Measurements from ENCODE around the gene TMCO5A. TPM values are rescaled to one million over a fixed set of nuclear protein-coding genes. Genes with fewer than 3 reads are reported as not detected.

TMCO5A gene
- total and polyA plus RNA-seq, 2 of the 8 experiments (the other 6 are each of a cell fraction or from before 2014, with no cell fraction given) = not detected

GRCh38 chr15:37893309-37893708 is 41.1 kb upstream of the TMCO5A start:
- POLR2A ChIA-PET (ENCODE audit: partially characterized antibody) = no interaction called here
- H2AK5ac ChIP-seq (ENCODE audit: low read depth, low read length) = no peak overlapping the region

More at GRCh38 chr15:37893309-37893708, 41.1 kb upstream of the TMCO5A start:
- no peak overlapping the region for H2AFZ ChIP-seq (ENCODE audit: low read length)
- H3K27me3 ChIP-seq (replicated peaks in 1 of 4; ENCODE audit: control insufficient read depth in 3 of 4, extremely low read depth in 1 of 4, insufficient read depth in 3 of 4, low read length in 3 of 4) = no peaks in the 10 kb centered on the region
- H4K91ac ChIP-seq (replicated peaks; ENCODE audit: insufficient read length, low read length) = no peak overlapping the region
- no peak overlapping the region for H4K8ac ChIP-seq (ENCODE audit: extremely low read depth, insufficient read depth, low read length)
- H3K18ac ChIP-seq (ENCODE audit: extremely low read depth, low read length) = no peak overlapping the region
- no peak overlapping the region for H3K4ac ChIP-seq (replicated peaks; ENCODE audit: insufficient read length, low read depth, low read length)
- no peaks in the 10 kb centered on the region for H3K79me2 ChIP-seq (ENCODE audit: control insufficient read depth in 1 of 2, insufficient read depth in 2 of 2, low read length in 2 of 2)
- H2BK5ac ChIP-seq (ENCODE audit: low read depth, low read length) = no peak overlapping the region
- H3K56ac ChIP-seq (replicated peaks; ENCODE audit: insufficient read length, low read depth, low read length) = no peak overlapping the region
- H2BK120ac ChIP-seq (replicated peaks; ENCODE audit: low read depth, low read length) = no peak overlapping the region
- TF ChIP-seq RXRA (IDR thresholded peaks at IDR 0.05; ENCODE audit: insufficient read depth, low read depth, low read length) (no peak), GTF2F1 (IDR thresholded peaks at IDR 0.05; ENCODE audit: borderline replicate concordance, low read depth, low read length) (no peak), EP300 (IDR thresholded peaks at IDR 0.05; ENCODE audit: borderline replicate concordance in 1 of 2, low read depth in 2 of 2, low read length in 2 of 2) (no peak), CEBPB (IDR thresholded peaks at IDR 0.05; ENCODE audit: low read depth, low read length) (no peak), PHF8 (conservative IDR thresholded peaks at IDR 0.05; ENCODE audit: low read depth, low read length) (no peak), EGR1 (IDR thresholded peaks at IDR 0.05; ENCODE audit: borderline replicate concordance, low read depth, low read length) (no peak), JUN (IDR thresholded peaks at IDR 0.05; ENCODE audit: low read depth, low read length) (no peak), BCL11A (IDR thresholded peaks at IDR 0.05; ENCODE audit: low read depth in 2 of 2, low read length in 2 of 2) (no peak), SIN3A (conservative IDR thresholded peaks at IDR 0.05 in 1 of 2, IDR thresholded peaks at IDR 0.05 in 1 of 2; ENCODE audit: low read depth in 1 of 2, low read length in 2 of 2) (no peak), CTBP2 (IDR thresholded peaks at IDR 0.05; ENCODE audit: borderline replicate concordance, insufficient read depth, insufficient read length, low read length) (no peak), RAD21 (IDR thresholded peaks at IDR 0.05 in 1 of 2, conservative IDR thresholded peaks at IDR 0.05 in 1 of 2; ENCODE audit: low read depth in 2 of 2, low read length in 2 of 2) (no peak)
- H3K23me2 ChIP-seq (ENCODE audit: low read depth, low read length) = no peaks in the 10 kb centered on the region
- no peak overlapping the region for H3K27ac ChIP-seq (ENCODE audit: low read depth, low read length)
- DNase-seq (ENCODE audit: low read depth in 1 of 2, low spot score in 2 of 2) (no peak), FAIRE-seq (no peak)
- no peaks in the 10 kb centered on the region for H3K79me1 ChIP-seq (ENCODE audit: low read depth, low read length)
- no peaks in the 10 kb centered on the region for H3K4me1 ChIP-seq (replicated peaks in 1 of 4; ENCODE audit: control insufficient read depth in 3 of 4, insufficient read depth in 4 of 4, low read length in 3 of 4)
- H3K9ac ChIP-seq (replicated peaks in 1 of 4; ENCODE audit: extremely low read depth in 1 of 4, low read depth in 3 of 4, low read length in 3 of 4) = no peak overlapping the region
- no peaks in the 10 kb centered on the region for H3K36me3 ChIP-seq (ENCODE audit: control insufficient read depth in 2 of 4, insufficient read depth in 4 of 4, low read length in 3 of 4)
- H3K4me2 ChIP-seq (ENCODE audit: insufficient read depth in 1 of 2, low read depth in 2 of 2, low read length in 2 of 2) = no peak overlapping the region
- no peak overlapping the region for H2BK12ac ChIP-seq (ENCODE audit: low read depth, low read length)
- H4K20me1 ChIP-seq (replicated peaks in 1 of 2; ENCODE audit: control insufficient read depth in 1 of 2, insufficient read depth in 2 of 2, low read length in 2 of 2) = no peaks in the 10 kb centered on the region
- CTCF ChIA-PET (ENCODE audit: partially characterized antibody) = interaction anchor here (2.1 to 4.0 kb wide), 3 partner anchors 9 to 14 kb away, joined by 8 to 44 read pairs (median 17); no protein-coding TSS in a partner anchor
- no peak overlapping the region for H3K14ac ChIP-seq (ENCODE audit: insufficient read length)
- no peak overlapping the region for H2BK20ac ChIP-seq (ENCODE audit: low read length)
- H3K9me3 ChIP-seq (ENCODE audit: insufficient read depth in 2 of 2, low read depth in 1 of 2, low read length in 1 of 2) = no peaks in the 10 kb centered on the region
- no peak overlapping the region for H2BK15ac ChIP-seq (ENCODE audit: low read length)
- H3K23ac ChIP-seq (ENCODE audit: insufficient read length) = no peak overlapping the region
- H3K4me3 ChIP-seq (ENCODE audit: extremely low read depth in 1 of 4, insufficient read depth in 2 of 4, low read depth in 3 of 4, low read length in 4 of 4) = no peak overlapping the region
- no peak overlapping the region for H4K5ac ChIP-seq (ENCODE audit: insufficient read length, low read depth, low read length)

Data from H1 (cell line).